HG03280 (cell line): ENCODE data around the gene SORL1-AS1.
A peak's percentile ranks its signal among the peaks of the same experiment; 100 is the strongest.

Experiments
- ATAC-seq: cut with Tn5 transposase; IDR thresholded peaks from one replicate; pipeline ENCODE4 v1.9.1; 2021; ENCODE audit warnings: mild to moderate bottlenecking, moderate library complexity; ENCODE audit not compliant: unreplicated experiment

The SORL1-AS1 gene

GRCh38 chr11:121453589-121454299 lies 977 bp upstream of the SORL1-AS1 start:
- no peak for ATAC-seq

GRCh38 chr11:121451986-121452608 lies 670 bp downstream of the SORL1-AS1 start, which contains the start of gene SORL1:
TSS of gene SORL1 (plus strand) at chr11:121452314. CDS start at chr11:121452332, 18 bp downstream.
- ATAC-seq: peak; percentile 64

- ATAC-seq: peak; percentile 3
These were observed 1.4 kb downstream of the SORL1-AS1 start for GRCh38 chr11:121451178-121451985.

- no peak for ATAC-seq
These were observed 2.4 kb downstream of the SORL1-AS1 start for GRCh38 chr11:121450401-121450800.

GRCh38 chr11:121449626-121450025 lies 3.1 kb downstream of the SORL1-AS1 start:
- ATAC-seq: no peak

GRCh38 chr11:121449123-121449522 lies 3.6 kb downstream of the SORL1-AS1 start:
- ATAC-seq: no peak

GRCh38 chr11:121448431-121448941 lies 4.3 kb downstream of the SORL1-AS1 start:
- ATAC-seq: no peak

GRCh38 chr11:121448011-121448410 lies 4.8 kb downstream of the SORL1-AS1 start:
- no peak for ATAC-seq

- no peak for ATAC-seq
These were observed 6.0 kb downstream of the SORL1-AS1 start for GRCh38 chr11:121446752-121447156.

GRCh38 chr11:121445071-121445768 lies 7.5 kb downstream of the SORL1-AS1 start:
- no peak for ATAC-seq

GRCh38 chr11:121444526-121444925 lies 8.2 kb downstream of the SORL1-AS1 start:
- no peak for ATAC-seq

GRCh38 chr11:121443688-121444275 lies 9.0 kb downstream of the SORL1-AS1 start:
- ATAC-seq: no peak

GRCh38 chr11:121441521-121441920 lies 11.2 kb downstream of the SORL1-AS1 start:
- ATAC-seq: no peak

GRCh38 chr11:121439759-121440158 lies 13.0 kb downstream of the SORL1-AS1 start:
- ATAC-seq: no peak

GRCh38 chr11:121439337-121439736 lies 13.4 kb downstream of the SORL1-AS1 start:
- no peak for ATAC-seq

- ATAC-seq: no peak
These were observed 15.1 kb downstream of the SORL1-AS1 start for GRCh38 chr11:121437686-121438078.

GRCh38 chr11:121437018-121437685 lies 15.6 kb downstream of the SORL1-AS1 start:
- ATAC-seq: no peak

- ATAC-seq: no peak
These were observed 16.9 kb downstream of the SORL1-AS1 start for GRCh38 chr11:121435551-121436511.

- no peak for ATAC-seq
These were observed 17.6 kb downstream of the SORL1-AS1 start for GRCh38 chr11:121435132-121435531.
